Cardiac fibroblast (primary cell): ENCODE measurements around the gene HOXD13.

ENCODE experiments used
- DNase-seq, 2 donors: peaks; one replicate each; pipeline versions ENCODE4 v3.0.0 to v3.0.0-alpha.2; 2010; ENCODE audit warnings: low read depth in 2 of 2
- H3K4me3 ChIP-seq, 2 donors: replicated peaks in 1 of 2; 1 replicate in 1 of 2; 2 replicates in 1 of 2; pipeline ENCODE4 v1.5.1; 2011; ENCODE audit warnings: low read depth in 2 of 2, low read length in 2 of 2, mild to moderate bottlenecking in 2 of 2, moderate library complexity in 1 of 2
- CTCF ChIP-seq: IDR thresholded peaks from one replicate; pipeline ENCODE4 v1.5.1; 2011; ENCODE audit warnings: low read depth, mild to moderate bottlenecking, low read length, inconsistent platforms

Gene HOXD13

GRCh38 chr2:176130957-176131847, 38.7 kb downstream of the HOXD13 start:
- H3K4me3 ChIP-seq: no peak overlapping the region
- TF ChIP-seq CTCF: no peak
- DNase-seq: no peak

DNA sequence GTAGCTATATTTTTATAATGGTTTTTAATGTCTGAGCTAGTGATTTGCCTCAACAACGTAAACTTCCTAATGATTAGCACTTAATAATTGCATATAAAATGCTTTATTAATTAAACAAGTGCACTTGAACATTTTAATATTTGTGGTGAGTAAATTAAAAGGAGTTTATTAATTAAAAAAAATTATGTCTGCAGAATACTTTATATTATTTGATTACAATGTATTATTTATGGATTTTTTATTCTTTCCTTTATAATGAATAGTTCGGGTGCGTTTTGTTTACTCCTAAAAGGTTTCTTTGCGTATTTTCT, 39.3 kb downstream of the HOXD13 start:
- no peak for TF ChIP-seq CTCF
- DNase-seq: no peak
- H3K4me3 ChIP-seq: no peak overlapping the region

DNA sequence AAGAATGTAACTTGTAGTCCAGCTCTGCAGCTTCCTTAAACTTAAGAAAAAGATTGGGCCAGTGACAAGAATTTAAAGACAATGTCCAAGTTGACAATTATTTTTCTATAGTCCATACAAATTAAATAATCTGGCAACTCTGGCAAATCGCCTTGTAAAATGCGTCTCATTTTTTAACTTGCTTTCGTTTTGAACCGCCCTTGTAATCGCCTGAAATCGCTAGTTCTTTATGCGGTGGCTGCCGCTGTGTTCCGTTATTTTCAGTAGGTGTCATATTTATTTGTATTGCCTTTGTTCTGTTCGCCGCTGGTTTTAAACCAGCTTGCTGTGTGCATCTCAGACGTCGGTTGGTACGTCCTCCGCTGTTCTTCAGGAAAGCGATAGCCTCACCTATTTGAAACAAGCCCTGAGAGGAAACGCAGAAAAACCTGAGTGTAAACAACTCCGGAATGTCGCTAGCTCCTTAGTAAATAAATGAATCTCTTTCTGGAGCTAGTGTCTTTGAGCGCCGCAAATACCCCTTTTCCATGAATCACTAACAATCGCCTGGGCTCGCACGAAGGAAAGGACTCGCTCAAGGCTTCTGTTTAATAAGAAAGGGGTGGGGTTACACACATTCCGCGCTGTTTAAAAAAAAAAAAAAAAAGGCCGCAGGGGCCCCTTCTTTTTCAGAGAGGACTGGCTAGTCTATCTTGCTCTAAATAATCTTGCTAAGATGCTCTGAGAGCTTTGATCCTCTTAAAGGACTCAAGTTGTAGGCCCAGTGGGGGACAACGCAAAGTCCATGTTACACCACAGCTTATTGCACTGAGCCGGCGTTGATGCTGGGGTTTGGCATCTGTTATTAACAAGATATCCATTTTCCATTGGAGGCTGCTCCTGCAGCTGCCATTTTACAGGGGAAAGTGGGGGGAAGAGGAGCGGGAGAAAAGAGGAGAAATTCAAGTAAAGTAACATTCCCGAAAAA, 40.0 kb downstream of the HOXD13 start:
- no peak overlapping the region for H3K4me3 ChIP-seq
- TF ChIP-seq CTCF: no peak
- DNase-seq: no peak

DNA sequence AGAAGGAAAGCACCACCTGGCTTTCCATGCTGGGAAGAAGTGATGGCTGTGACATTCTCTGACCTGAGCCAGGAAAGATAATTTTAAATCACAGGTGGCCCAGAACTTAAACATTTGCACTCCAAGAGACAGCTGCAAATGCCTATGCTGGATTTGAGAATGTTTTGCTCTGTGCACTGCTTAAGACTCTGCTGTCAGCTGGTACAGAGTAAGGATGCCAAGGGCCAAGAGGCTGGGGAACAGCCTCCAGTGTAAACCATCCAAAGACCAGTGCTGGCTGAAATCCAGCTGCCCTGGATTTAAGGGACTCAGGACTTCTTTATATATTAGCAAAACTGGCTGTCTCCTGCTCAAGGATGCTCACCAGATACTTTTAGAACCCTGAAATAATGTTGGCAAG, 40.9 kb downstream of the HOXD13 start:
- DNase-seq: no peak
- no peak overlapping the region for H3K4me3 ChIP-seq
- TF ChIP-seq CTCF: no peak

DNA sequence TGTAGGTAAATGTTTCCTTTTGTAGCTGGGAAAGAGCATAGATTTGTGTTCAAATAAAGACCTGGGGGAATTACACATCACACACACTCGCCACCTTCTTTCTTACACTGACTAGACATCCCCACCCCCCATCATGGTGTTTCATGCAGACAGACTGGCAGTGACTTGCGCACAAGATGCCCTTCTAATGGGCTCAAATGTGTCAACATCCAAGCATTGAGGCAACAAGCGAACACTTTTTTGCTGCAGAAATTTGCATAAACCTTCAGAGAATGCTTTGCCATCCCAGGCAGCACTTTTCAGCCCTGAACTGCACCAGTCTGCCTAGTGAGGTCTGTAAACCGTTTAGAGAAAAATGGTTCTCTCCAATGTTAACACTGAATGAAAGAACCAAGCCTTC, 41.5 kb downstream of the HOXD13 start:
- TF ChIP-seq CTCF: no peak
- no peak overlapping the region for H3K4me3 ChIP-seq
- DNase-seq: no peak

- peak in 1 of 2 donors; percentile 20 for DNase-seq
- no peak for TF ChIP-seq CTCF
- no peak overlapping the region for H3K4me3 ChIP-seq
Observed at GRCh38 chr2:176135035-176135440, 42.5 kb downstream of the HOXD13 start.
